Suppressor macrophage treated with lipopolysaccharide for 4 hours (primary cell): ENCODE results near the gene RANGAP1.

ENCODE experiments used
- DNase-seq: peaks from one replicate; pipeline ENCODE4 v3.0.0-alpha.2; 2020

RANGAP1 gene

DNA sequence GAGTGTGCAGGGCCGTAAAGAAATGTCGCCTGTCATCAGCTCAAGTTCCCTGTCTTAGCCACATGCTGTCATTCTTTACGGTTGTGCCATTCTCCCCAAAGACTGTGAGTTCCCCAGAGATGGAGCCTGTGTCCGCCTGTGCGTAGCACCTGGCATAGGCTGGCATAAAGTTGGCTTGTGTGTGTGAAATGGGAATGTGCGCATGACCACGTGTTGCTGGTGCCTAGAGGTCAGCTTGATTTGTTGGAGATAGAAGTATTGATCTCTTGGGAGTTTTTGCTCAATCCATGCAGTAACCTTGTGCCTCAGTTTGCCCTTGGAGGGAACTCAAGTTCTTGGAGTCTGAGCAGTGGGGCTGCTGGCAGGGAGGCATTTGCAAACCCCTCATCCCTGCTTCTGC, 54.6 kb downstream of the RANGAP1 start:
- no peak for DNase-seq

DNA sequence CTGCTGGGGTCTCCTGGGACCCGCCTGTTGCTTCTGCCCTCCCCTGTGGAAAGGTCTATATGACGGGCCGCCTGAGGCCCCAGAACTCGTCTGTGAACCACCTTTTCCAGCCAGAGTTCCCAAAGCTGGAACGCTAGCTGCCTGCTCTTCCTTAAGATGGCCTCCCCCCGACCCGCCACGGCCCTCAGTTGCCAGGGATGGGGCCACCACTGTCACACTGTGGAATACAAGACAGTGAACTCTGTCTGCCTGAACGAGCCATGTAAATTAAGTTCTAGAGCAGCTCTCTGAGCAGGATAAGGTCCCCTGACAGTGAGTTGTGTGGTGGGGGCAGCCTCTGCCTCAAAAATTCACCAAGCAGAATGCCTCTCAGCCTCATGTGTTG, 55.6 kb downstream of the RANGAP1 start:
- no peak for DNase-seq

DNA sequence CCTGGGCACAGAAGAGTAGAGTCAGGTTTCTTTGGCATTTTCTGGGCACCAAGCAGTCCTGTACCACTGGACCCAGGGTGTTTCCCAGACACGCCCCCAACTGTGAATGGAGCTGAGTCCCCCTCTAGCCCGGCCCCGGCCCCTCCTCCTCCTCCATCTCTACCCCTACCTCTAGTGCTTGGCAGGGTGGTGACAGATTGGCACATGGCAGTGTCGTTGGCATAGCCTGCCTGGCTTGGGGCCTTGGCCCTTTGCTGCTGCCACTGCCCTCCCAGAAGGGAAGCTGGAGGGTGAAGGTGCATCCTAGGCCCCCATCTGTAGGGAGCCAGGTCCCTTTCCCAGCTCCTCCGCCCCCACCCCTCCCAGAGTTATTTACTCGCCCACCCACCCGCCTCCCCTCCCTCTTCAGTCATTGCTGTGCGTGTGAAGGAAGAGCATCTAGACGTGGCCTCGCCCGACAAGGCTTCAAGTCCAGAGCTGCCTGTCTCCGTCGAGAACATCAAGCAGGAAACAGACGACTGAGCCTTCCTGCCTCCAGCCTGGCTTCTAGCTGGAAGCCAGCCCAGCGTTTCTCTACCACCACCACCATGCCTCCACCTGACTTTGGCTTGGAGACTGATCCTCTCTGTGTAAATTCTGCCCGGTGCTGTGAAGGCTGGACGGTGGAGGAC, 56.1 kb downstream of the RANGAP1 start:
- DNase-seq: no peak

DNA sequence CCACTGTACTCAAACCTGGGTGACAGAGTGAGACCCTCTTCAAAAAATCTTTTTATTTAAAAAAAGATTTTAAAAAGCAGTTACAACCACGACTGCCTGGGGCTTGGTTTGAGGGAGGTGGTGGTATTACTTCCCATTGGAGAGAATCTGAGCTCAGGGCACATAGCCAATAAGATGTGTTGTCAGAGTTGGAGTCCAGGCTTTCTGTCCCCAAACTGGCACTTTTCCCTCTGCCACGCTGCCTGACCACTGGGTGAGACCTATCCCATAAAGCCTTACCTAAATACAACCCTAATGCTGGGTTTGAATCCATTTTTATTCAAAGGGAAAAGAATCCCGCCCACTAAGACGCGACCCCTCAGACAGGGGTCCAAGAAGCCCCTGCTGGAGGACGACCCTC, 56.8 kb downstream of the RANGAP1 start:
- no peak for DNase-seq

DNA sequence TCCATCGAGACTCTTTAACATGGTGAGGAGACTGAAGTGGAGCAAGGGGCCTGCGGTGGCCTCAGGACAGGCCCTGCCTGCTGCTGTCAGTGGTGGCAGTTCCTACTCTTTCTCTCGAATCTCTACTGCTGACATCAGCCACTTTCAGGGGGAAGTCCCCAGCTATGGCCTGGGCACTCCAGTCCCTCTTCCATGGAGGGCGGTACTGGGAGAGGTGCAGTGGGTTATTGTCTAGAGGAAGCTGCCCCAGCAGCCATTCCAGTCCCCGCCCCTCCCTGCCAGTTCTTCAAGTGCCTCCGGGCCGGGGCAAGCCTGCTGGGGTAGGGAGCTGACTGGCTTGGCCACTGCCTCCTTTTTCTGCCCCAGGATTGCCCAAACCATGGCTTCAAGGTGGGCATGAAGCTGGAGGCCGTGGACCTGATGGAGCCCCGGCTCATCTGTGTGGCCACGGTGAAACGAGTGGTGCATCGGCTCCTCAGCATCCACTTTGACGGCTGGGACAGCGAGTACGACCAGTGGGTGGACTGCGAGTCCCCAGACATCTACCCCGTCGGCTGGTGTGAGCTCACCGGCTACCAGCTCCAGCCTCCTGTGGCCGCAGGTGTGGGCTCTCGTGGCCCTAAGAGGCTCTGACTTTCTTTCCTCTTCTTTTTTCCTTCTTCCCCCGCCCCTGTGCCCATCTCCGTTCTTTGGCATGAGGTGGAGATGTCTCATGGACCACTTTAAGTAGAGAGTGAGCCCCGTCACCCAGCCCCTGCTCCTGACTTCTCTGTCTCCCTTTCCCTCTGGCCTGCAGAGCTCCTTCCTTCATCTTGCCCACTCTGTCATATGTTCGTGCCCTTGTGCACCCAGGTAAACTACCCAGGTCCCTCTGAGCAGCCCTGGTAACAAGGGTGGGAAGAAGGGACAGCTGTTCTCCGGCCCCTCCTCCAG, 59.0 kb downstream of the RANGAP1 start:
- DNase-seq: peak; percentile 60

DNA sequence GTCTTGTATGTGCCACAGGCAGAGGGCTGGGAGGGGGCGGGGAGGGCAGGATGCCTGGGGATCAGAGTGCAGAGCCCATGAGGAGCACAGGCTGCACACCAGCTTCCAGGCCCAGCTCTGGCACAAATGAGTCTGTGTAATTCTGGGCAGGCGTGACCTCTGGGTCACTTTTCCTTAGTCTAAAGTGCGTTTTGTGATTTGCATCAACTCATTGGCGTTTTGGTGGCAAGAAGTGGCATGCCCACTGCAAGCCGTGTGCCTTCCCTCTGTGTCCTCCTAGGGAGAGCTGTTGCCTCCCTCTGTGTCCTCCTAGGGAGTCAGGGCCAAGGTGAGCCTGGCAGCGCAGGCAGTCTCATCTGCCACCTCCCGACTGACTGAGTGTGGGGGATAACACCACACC, 62.5 kb downstream of the RANGAP1 start:
- no peak for DNase-seq

DNA sequence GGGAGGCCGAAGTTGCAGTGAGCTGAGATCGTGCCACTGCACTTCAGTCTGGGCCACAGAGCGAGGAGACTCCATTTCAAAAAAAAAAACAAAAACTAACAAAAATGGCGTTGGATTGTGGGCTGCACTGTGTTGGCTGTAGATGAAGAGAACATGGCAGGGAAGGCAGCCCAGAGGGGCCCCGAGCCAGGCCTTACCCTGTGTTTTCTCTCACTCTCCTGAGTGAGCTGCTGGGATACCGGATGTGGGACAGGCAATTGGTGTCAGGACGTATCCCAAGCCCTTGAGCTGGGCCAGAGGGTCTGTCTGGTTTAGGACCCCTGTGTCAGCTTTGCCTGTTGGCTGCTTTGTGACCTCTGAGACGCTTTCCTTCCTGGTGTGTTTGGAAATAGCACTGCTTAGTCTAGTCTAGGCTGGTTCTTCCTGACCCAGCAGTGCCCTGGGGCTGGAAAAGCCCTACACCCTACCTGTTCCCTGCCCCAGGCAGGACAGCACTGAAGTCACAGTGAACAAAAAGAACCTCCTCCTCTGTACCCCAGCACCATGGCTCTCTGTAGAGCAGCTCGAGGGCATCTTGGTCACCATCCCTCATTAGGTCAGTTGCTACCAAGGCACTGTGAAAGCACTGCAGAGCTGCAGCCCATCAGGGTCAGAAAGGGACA, 63.0 kb downstream of the RANGAP1 start:
- DNase-seq: no peak

DNA sequence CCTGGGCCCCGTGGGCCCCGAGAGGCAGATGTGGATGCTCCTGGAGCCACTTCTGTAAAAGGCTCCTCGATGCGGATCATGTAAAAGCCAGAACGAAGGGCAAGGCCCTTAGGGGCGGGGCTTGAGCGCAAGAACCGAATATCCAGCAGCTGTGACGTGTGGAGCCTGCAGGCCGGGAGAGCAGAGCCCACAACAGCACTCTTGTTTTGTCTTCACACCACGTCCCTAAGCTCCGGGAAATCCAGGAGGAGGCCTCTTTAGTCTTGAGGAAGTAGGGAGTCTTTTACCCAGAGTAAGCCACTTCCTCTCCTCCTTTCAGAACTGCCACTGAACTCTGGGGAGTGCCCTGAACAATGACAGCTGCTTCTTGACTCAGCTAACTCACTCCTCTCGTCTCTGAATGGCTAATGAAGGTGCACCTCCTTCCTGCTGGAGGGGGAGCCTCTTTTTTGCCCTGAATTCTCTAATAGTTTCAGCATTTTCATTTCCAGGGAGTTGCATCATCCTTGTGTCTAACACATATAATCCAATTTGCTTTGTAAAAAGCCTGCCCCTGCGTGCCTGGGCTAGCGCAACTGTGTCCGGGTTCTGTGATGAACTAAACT, 68.3 kb downstream of the RANGAP1 start:
- DNase-seq: peak; percentile 93

DNA sequence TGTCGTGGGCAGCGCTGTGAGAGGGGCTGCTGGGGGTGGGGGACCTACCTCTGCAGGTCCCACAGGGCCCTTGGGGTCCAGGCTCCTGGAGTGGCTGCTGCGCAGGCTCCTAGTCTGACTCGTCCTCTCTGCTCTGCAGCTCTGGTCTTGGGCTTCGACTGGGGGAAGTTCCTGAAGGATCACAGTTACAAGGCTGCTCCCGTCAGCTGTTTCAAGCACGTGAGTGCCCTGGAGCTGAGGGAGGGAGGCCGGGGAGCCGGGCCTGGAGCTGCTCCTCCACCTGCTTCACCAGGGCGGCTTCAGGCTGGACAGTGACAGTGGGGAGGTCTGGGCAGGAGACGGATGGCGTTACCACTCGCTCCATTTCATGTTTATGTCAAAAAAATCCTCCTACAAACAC, 69.0 kb downstream of the RANGAP1 start:
- peak; percentile 11 for DNase-seq

DNA sequence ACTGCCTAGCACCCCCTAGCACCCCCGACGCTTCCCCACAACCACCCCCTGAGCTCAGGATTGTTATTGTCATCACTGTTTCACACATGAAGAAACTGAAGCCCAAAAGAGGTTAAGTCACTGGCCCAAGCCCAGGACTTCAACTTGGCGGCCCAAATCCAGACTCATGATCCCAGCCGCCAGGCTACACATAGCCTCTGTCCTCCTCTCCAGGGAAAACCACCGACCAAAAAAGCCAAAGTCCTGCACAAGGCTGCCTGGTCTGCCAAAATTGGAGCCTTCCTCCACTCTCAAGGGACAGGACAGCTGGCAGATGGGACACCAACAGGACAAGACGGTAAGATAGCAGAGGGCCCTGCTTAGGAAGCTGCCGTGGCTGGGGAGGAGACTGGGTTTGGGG, 70.1 kb downstream of the RANGAP1 start:
- no peak for DNase-seq

DNA sequence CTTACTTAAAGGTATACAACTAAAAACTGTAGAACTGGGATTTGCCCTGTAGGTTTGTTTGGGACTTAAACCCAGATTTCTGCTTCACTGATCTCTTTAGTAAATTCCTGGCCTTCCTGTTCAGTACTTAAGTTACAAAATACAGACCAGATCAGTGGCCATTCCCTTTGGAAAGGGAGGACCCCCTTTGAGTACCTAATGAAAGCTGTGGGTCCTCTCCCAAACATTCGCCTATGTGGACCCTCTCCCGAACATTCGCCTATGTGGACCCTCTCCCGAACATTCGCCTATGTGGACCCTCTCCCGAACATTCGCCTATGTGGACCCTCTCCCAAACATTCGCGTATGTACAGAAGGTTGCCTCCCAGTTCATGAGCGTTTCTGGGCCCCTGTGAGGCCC, 70.6 kb downstream of the RANGAP1 start:
- DNase-seq: no peak

DNA sequence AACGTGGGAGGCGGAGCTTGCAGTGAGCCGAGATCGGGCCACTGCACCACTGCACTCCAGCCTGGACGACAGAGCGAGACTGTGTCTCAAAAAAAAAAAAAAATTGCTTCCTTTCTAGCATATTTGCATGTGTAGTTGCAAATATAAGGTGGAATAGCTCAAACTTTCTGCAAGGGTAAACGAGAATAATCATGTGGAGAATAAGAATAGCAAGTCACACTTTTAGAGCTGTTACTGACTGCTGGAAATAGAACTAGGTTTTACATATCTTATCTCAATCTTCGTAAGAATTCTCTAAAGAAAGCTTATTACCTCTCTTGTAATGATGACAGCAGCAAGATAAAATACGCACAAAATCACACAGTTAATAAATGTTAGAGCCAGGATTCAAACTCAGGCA, 79.3 kb downstream of the RANGAP1 start:
- no peak for DNase-seq

DNA sequence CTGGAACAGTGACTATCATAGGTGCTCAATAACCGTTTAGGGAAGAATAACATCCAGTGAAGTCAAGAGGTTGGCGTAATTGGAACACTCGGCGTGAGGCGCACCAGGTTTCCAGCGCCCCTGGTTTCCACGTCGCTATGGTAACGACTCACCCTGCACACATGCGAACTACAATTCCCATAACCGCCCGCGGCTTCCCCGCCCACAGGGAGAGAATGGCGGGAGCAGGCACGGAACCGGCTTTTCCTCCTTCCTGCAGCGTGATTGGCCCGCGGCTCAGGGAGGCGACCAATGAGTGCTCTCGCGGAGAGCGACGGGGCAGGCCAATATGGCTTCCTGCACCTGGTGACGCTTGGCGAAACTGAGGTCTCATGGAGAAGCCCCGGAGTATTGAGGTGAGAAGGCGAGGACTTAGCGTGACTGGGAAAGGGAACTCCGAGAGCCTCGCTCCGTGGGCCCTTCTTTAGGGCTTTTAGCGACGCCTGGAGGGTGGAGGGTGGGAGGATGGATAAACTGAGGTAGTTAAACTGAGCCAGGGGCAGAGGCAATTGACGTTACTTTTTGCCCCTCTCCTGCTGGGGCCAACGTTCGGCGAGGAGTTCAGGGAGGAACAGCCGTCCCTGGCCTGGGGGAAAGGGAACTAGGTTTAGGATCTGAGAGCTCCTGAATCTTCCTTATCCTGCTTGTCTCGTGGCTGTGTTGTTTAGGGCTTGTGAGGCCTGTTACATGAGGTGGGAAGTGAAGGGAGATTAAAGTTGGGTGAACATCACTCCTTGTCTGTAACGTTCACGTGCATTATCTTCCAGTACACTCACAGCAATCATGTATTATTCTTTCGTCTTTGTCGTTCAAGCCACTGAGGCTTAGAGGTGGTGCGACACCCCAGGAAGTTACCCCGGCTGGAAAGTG, 80.7 kb downstream of the RANGAP1 start, which contains the start of gene L3MBTL2:
L3MBTL2 (plus strand) TSS at position 321 of the 909 bp plus-strand sequence; CDS start at position 372, 51 bp downstream.
- peak; percentile 96 for DNase-seq

DNA sequence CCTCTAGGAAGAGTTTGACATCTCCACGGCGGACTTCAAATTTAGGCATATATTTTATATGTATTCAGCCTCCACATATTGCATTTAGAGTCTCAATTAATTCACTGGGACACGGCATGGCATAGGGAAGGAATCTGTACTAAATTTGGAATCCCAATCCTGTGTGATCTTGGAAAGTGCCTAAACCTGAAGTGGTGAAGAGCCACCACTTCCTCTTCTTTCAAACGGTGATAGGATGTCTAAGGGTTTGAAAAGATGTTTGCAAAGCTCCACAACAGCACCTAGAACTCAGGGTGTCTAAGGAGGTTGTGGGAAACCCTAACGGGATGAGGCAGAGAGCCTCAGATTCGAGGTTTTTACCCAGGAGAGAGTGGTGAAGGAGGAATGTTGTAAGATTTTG, 81.9 kb downstream of the RANGAP1 start:
- no peak for DNase-seq

DNA sequence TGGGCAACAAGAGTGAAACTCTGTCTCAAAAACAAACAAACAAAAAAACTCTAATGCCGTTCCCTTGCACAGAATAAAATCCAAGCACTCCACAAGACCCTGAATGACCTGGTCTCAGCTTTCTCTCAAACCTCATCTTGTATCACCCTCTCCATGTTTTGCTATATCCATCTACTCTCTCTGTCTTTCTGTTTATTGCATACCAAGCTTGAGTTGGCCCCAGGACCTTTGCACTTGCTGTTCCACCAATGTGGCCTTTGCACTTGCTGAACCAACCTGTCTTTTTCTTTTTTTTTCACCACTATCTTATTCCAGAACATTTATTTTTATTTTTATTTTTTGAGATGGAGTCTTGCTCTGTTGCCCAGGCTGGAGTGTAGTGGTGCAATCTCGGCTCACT, 82.9 kb downstream of the RANGAP1 start:
- no peak for DNase-seq

DNA sequence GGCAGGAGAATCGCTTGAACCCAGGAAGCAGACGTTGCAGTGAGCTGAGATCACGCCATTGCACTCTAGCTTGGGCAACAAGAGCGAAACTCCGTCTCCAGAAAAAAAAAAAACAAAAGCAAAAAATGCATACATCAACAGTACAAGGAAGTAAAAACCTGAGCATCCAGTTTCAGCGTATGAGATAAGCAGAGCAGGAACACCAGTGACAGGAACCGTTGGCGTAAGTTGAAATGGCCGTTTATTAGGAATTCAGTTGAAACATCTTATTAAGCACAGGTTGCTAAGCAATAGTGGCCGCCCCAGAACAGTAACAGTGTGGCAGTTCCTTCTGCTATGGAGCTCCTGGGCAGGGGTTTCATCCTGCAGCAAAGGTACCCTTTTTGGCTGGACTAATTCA, 84.8 kb downstream of the RANGAP1 start:
- peak; percentile 33 for DNase-seq

DNA sequence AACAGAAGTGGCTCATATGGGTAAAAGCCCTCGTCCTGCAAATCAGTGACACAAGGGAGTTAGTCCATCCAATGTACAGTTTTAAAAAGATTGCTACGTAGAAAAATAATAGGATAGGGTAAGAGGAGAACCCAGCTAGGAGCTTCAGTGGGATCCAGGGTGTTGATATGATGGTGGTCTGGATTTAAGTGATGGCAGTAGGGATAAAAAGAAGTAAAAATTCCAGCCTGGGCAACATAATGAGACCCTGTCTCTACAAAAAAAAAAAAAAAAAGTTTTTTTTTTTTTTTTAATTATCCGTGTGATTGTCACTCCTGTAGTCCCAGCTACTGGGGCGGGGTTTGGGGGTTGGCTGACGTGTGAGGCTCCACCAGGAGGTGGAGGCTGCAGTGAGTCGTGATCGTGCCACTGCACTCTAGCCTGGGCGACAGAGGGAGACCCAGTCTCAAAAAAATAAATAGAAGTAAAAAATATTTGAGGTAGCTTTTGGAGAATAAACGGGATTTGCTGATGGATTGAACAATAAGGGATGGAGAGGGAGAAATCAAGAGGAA, 87.9 kb downstream of the RANGAP1 start:
- DNase-seq: peak; percentile 51

DNA sequence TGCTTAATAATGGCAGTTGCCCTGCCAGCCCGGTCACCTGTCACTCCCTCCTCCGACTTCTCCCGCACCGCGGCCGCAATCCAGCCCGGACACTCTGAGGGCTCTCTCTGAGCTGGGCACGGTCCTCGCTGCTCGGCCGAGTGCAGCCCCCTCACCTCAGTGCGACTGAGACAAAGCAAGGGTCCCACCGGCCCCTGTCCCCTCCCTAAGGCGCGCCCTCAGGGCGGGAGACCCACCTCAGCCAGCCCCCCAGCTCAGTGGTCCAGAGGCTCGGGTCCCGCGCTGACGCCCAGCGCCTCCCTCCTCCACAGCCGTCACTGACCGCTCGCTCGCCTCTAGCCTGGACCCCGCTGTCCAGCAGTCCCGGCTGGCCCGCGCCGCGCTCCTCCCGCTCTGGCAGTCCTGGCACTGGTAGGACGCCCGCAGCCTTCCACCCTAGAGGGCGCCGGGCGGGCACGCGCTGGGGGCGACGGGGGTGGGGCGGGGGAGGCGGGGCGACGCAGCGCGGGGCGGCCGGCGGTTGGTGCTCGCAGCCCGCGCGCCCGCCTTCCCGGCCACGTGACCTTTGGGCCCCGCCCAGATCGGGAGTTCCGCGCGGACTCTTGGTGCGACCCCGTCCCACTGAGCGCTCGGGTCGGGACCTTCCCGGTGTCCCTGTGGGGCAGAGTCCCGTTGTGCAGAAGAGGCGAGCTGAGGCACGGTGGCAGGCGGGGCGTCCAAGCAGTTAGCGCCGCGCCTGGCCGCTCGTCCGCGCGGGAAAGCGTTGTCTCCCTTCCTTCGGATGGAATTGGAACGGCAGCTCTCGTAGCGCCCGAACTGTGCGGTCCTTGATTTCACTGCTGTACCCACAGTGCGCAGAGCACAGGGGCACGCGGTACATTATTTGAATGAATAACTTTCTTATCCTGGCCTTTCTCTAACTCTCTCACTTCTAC, 88.7 kb downstream of the RANGAP1 start:
- peak; percentile 90 for DNase-seq
